GM18526 (cell line): ENCODE results near the gene PVR.

Experiments used
- POLR2A ChIP-seq: IDR thresholded peaks from 3 replicates; pipeline ENCODE4 v1.6.1; 2011; ENCODE audit not compliant: insufficient read length; ENCODE audit errors: extremely low read depth

PVR gene

DNA sequence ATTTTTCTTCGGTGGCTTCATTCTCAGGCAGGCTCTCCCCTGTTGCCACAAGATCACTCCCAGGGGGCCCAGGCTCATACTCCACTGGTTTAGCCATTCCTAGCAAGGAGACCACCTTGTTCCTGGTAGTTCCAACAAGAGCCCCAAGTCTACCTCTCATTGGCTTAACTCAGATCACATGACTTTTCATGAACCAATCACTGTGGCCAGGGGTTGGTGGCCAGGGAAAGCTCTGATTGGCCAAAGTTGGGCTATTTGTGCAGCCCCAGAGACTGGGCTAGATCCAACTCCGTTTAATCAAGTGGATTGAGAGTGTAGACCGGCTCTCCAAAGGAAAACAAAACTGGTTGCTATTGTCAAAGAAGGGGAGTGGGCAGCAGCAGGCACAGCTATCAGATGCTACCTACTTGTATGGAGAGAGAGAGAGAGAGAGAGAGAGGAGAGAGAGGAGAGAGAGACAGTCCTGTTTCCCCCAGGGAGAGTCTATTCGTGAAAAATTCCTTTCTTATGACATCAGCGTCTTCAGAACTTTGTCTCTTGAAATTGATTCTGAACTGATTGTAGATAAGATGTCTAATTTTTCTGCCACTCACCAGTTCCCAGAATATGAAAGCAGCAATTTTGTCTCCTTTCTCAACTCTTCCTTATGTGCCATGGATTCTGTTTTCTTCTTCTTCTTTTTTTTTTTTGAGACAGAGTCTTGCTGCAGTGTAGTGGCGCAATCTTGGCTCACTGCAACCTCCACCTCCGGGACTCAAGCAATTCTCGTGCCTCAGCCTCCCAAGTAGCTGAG is 33.5 kb downstream of the PVR start:
- TF ChIP-seq POLR2A: no peak

DNA sequence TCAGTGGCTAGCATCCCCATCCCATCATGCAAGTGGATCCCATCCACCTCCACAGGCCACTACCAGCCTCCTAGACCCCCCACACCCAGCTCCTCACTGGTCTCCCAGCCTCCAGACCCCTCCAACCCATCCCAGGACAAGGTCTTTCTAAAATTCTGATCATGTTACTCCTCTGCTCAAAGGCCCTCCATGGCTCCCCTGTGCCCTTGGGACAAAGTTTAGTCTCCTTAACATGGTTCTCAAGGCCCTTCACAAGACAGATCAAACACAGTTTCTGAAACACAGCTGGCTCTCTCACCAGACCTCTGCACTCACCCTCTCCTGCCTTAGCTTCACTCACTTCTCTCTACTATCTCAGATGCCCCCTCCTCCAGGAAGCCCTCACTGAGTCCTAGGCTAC is 36.8 kb downstream of the PVR start:
- no peak for TF ChIP-seq POLR2A

DNA sequence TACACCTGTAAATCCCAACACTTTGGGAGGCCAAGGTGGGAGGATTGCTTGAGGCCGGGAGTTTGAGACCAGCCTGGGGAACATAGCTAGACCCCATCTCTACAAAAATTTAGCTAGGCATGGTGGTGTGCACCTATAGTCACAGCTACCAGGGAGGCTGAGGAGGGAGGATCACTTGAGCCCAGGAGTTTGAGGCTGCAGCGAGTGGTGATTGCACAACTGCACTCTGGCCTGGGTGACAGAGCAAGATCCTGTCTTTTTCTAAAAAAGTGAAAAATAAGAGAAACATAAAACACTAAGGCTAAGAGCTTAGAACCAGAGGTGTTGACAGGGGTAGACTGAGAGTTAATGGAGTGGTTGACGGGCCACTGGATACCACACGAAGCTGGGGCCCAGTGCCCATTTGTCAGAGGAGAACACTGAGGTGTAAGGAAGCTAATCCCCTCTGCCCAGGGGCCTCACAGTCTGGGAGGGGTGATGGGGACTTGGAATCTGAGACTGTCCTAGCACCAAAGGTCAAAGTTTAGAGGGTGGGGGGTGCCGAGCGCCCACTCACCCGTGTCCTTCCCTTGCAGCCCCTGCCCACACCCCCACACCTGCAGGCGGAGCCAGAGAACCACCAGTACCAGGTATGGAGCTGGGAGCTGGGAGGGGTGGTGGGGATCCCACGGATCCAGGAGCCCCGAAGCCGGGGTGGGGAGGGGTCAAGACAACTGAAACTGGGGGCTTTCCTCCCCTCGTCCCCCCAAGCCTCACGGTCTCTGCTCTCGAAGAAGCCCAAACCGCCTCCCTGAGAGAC is 38.5 kb downstream of the PVR start:
- TF ChIP-seq POLR2A: no peak

DNA sequence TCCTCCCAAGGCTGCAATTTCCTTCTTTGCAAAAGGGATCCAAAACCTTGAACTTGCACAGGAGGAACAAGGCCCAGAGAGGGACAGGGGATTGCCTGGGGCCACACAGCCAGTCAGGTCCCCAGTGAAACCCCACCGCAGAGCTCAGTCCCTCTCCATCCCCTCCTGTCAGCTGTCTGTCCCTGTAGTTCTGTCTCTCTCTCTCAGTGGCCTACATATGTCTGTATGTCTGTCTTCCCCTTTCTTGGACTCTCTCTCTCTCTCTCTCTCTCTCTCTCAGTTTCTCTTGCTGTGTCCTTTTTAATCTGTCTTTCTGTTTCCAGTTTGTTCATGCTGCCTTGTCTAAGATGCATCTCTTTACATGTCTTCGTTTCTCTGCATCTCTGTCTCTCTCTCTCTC is 39.1 kb downstream of the PVR start:
- TF ChIP-seq POLR2A: no peak

DNA sequence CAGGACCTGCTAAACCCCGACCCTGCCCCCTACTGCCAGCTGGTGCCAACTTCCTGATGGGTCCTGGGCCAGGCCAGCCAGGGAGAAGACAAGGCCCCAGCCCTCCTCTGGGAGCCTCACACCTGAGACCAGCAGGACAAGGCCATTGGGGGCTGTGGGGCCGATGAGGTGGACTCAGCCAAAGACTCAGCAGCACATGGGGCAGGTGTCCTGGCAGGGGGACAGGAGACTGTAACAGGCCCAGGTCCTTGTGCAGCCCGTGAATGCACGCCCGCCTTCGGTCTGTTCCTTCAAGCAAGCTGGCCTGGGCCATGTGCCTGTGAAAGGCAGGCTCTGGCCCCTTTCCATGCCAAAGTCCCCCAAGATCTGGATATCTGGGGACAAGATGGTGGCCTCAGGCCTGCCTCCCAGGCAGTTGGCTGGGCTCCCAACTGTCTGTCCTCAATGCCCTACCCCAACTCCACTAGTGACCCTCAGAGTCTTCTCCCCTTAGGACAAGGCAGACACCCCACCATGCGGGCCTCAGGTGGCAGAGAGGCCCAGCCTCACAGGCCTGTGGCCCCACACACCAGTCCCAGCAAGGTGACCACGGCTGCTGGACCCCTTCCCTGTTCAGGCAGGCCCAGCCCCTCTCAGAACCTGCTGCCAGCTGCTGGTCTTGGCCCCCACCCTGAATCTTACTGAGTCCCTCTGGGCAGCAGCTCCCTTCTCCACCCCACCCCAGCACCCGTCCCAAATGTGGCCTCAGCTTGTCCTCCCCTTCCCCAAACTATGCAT is 39.9 kb downstream of the PVR start:
- no peak for TF ChIP-seq POLR2A

DNA sequence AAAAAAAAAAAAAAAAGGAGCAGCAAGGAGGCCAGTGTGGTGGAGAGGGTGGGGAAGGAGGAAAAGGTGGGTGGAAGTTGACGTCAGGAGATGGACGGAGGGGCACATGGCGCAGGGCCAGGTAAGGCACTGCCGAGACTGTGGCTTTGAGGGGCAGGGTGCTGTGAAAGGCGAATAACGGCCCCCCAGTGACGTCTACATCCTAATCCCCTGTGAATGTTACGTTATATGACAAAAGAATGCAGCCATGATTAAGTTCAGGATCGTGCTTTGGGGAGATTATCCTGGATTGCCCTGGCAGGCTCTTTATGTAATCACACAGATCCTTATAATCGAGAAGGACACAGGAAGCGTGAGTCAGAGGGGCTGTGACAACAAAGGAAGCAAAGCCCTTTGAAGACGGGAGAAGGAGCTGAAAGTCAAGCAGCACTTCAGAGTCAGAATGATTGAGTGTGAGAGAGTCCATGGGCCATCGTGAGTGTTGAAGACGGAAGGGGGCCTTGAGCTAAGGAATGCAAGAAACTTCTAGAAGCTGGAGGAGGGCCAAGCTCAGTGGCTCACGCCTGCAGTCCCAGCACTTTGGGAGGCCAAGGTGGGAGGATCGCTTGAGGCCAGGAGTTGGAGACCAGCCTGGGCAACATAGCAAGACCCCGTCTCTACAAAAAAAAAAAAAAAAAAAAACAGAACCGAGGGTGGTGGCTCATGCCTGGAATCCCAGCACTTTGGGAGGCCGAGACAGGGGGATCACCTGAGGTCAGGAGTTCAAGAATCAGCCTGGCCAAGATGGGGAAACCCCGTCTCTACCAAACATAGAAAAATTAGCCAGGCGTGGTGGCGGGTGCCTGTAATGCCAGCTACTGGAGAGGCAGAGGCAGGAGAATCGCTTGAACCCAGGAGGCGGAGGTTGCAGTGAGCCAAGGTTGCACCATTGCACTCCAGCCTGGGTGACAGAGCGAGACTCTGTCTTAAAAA is 41.5 kb downstream of the PVR start:
- TF ChIP-seq POLR2A: no peak

DNA sequence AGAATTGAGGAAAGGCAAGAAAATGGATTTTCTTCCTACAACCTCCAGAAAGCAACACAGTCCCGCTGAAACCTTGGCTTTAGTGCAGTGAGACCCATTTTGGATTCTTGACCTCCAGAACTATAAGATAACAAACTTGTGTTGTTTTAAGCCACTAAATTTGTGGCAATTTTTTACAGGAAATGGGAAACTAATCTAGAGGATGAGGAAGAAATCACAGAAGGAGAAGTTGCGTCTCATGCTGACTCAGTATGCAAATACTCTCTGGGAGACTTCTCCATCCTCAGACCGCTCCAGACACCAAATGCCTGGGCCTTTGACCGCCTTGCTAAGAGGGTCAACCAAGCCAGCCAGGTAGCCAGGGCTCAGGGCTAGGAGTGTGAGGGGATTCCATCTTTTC is 42.2 kb downstream of the PVR start:
- no peak for TF ChIP-seq POLR2A

DNA sequence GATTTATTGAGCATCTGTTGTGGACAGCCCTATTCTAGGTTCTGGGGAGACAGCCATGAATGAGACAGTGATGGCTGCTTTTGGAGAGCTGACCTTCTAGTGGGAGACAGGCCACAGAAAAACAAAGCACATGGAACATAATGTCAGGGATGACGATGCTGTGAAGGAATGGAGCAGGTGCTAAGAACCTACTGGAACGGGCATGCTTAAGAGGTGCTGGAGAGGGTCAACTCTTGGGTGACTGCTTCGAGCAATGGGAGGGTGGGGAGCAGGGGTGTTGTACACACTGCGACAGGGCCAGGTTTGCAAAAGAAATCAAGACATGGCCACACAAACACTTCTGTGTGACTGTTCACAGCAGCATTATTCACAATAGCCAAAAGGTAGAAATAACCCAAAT is 43.2 kb downstream of the PVR start:
- no peak for TF ChIP-seq POLR2A

DNA sequence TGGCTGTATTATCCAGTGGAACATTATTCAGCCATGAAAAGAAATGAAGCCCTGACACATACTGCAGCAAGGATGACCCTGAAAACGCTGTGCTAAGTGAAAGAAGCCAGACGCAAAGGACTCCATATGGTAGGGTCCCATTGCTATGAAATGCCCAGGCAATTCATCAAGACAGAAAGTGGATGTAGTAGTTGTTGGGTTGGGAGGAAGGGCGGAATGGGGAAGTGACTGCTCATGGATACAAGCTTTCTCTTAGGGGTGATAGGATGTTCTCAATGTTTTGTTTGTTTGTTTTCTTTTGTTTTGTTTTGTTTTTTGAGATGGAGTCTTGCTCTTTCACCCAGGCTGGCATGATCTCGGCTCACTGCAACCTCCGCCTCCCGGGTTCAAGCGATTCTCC is 44.2 kb downstream of the PVR start:
- no peak for TF ChIP-seq POLR2A

DNA sequence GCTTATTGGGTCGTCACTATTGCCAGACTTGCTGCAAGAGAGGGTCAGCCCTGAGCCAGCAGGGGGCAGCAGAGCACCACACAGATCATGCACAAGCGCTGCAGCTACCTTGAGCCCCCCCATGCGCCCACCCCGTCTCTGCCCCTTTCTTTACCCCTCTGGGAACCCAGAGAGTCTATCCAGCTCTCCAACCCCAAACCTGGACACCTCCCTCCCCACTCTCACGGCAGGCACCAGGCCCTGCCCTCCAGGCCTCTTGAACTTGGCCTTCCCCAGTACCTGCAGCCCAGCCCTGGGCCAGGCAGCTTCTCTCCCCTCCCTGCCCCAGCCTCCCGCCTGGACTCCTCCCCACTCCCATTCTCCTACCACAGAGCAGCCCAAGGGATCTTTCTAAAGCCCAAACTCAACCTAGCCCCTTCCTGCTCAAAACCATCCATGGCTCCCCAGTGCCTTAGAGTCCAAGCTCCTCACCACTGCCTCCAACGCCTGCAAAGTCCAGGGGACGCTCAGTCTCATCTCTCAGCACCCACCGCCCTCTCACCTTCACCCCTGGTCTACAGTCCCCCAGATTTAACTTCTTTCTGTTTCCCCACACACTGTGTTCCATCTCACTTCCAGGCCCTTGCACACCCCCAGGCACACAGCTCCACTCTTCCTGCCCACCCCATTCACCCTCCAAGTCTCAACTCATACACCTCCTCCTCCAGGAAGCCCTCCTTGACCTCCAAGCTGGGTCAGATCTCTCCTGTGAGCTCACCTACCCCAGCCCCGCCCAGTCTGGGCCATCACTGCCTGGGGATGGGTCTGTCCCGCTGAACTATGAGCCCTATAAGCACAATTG is 45.8 kb downstream of the PVR start:
- TF ChIP-seq POLR2A: no peak

DNA sequence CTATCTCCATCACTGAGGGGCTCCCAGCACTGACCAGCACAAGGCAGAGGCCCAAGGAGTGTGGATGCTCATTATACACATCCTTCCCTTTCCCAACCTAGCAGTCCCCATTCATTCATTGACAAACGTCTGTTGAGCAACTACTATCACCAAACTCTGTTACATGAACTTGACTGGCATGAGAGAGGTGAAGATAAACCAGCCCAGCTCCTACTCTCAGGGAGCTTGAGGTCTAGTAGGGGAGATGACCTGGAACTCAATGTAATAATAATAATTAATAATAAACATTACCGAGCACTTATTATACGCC is 46.4 kb downstream of the PVR start:
- no peak for TF ChIP-seq POLR2A

DNA sequence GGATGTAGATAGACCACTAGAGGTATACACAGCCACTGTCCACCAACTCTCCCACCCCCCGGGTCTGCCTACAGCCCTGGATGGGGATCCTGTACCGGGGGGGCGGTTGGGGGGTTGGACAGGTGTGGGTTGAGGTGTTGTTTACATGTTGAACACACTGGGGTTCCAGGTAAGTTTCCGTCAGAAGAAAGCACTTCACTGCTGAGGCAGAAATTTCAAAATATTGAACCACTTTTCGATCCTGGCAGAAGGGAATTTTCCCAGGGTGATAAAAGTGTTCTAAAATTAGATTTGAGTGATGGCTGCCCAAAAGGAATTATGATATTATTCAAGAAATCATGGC is 48.6 kb downstream of the PVR start:
- no peak for TF ChIP-seq POLR2A

DNA sequence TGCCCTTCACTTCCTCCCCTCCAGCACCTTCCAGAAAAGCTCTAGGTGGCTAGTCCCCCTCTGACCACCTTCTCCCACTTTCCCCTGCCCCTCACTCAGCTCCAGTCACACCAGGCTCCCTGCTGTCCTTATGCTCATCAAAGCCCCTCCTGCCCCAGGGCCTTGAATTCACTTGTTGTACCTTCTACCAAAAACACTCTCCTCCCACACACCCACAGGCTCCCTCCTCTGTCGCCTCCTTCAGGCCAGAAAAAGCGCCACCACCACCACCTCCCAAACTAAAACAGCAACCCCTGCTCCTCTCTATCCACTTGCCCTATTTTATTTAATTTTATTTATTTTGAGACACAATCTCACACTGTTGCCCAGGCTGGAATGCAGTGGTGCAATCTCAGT is 50.5 kb downstream of the PVR start:
- TF ChIP-seq POLR2A: no peak
